ES-I3 (cell line): ENCODE results near the gene FYB1.

Experiments
- H3K36me3 ChIP-seq: 2 replicates; pipeline ENCODE4 v1.6.1; 2013; ENCODE audit warnings: mild to moderate bottlenecking, low read length, control low read depth, moderate library complexity; ENCODE audit not compliant: insufficient read depth
- H3K4me1 ChIP-seq: 2 replicates; pipeline ENCODE4 v1.6.1; 2013; ENCODE audit warnings: mild to moderate bottlenecking, control low read depth, low read length; ENCODE audit not compliant: insufficient read depth
- H3K9ac ChIP-seq: 2 replicates; pipeline ENCODE4 v1.6.1; 2013; ENCODE audit warnings: low read depth, mild to moderate bottlenecking, low read length, moderate library complexity
- H3K9me3 ChIP-seq: 2 replicates; pipeline ENCODE4 v1.6.1; 2013; ENCODE audit warnings: mild to moderate bottlenecking, low read length, moderate library complexity; ENCODE audit not compliant: control insufficient read depth, insufficient read depth

FYB1 gene

GRCh38 chr5:39106322-39106721 lies 113.0 kb downstream of the FYB1 start:
- no peaks in the 10 kb centered on the region for H3K9me3 ChIP-seq
- no peaks in the 10 kb centered on the region for H3K36me3 ChIP-seq
- no peak overlapping the region for H3K9ac ChIP-seq
- no peaks in the 10 kb centered on the region for H3K4me1 ChIP-seq

DNA sequence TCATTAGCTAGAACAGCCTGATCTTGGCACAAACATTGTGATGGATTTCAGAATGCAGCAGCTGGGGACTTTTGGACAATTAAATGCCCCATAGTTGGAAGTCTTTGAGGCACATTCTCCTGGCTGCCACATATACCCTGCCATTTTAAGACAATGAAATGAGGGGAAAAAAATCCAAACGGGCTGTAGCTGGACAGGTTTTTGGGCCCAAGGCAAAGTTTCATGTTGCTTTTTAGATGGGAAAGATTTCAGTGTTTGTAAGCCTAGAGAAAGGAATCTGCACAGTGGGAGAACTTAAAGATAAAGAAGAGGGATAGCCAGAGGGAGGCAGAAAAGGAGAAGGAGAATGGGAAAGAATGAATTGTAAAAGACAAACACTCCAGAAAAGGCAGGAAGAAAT lies 115.1 kb downstream of the FYB1 start:
- Histone ChIP-seq H3K36me3 (no peaks in the 10 kb centered on the region), H3K9me3 (no peaks in the 10 kb centered on the region), H3K4me1 (no peaks in the 10 kb centered on the region)

DNA sequence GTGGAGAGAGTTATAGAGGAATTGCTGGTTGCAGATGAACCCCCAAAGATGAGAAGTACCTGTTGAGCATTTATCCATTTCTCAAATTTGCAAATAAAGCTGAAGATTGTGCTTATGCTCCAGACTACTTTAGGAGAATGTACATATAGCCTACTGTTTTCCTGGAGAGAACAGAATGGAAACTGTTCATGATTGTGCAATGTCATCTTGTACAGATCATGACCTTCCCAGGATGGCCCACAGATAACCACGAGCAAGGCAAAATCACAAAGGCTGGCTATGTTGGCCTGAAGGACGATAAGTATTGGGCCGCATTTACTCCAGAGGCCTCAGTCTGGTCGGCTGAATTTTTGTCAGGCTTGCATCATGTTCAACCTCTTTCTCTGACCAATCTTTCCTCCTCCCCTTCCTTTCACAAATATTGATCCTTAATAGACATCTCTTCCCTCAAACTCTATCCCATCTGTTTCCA lies 116.6 kb downstream of the FYB1 start:
- Histone ChIP-seq H3K9ac (no peak overlapping the region), H3K36me3 (no peaks in the 10 kb centered on the region), H3K9me3 (no peaks in the 10 kb centered on the region), H3K4me1 (no peaks in the 10 kb centered on the region)

More for the DNA sequence above, 115.1 kb downstream of the FYB1 start:
- H3K9ac ChIP-seq, result no peak overlapping the region

DNA sequence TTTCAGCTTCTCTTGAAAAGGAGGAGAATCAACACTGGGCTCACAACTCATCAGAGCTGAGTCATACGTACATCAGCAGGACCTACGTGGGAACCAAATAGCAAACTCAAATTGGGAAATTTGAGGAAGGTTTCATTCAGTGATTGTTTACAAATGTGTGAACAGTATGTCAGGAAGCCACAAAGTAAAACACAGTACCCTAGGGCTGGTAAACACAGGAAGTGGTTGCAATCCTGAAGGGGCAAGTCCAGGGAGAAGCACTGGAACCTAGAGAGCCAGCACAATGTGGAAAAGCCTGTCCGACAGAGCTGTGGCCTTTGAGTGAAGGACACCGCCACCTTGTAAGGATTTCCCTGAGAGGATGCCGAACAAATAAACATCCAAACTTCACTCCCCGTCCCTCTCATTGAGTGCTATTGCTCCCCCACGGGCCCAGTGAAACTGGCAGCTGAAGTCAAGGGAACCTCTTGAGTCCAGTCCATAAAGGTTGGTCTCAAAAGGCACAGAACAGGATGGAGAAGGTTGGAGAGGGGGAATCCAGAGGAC lies 118.4 kb downstream of the FYB1 start:
- Histone ChIP-seq H3K36me3 (no peaks in the 10 kb centered on the region), H3K9ac (no peak overlapping the region), H3K9me3 (no peaks in the 10 kb centered on the region), H3K4me1 (no peaks in the 10 kb centered on the region)

DNA sequence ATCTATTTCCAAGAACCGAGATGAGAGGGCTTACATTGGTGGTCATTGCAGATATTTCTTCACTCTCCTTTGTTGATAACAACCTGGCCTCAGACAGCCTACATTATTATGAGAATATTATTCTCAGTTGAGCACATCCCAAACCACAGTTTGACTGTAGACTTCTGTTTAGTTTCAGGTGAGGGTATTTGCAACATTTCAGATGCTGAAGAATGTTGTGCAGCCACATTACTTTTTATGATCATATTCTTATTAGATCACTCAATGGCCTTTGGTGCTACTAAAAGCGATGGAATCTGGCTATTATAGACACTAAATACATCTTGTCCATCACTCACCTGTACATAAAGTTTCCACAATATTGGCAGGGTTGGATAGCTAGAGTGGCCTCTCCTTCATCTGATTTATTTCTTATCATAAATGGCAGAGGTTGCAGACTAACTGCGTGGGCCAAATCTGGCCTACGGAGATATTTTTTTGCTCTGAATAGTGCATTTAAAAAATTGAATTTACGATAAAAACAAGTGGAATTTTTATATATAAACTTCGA lies 119.0 kb downstream of the FYB1 start:
- Histone ChIP-seq H3K36me3 (no peaks in the 10 kb centered on the region), H3K9me3 (no peaks in the 10 kb centered on the region), H3K9ac (no peak overlapping the region), H3K4me1 (no peaks in the 10 kb centered on the region)

DNA sequence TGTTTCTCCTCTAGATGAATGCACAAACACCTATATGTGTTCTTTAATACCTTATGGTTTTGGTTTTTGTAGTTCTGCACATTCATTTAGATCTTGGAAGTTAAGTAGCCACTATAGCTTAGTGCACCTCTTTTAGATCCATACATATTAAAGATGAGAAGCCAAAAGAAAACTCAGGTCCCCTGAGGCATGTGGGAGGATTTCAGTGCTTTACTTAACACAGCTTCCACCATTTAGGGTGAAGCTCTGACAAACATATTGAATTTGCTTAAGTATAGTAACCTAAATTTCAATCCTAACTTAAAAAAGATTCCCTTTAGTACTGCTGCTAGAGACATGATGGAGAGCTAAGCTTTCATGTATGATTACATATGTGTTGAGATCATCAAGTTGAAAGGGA lies 119.5 kb downstream of the FYB1 start:
- no peaks in the 10 kb centered on the region for H3K4me1 ChIP-seq
- H3K9me3 ChIP-seq, result no peaks in the 10 kb centered on the region
- no peak overlapping the region for H3K9ac ChIP-seq
- H3K36me3 ChIP-seq, result no peaks in the 10 kb centered on the region

- no peaks in the 10 kb centered on the region for H3K36me3 ChIP-seq
- no peak overlapping the region for H3K9ac ChIP-seq
- no peaks in the 10 kb centered on the region for H3K4me1 ChIP-seq
- no peaks in the 10 kb centered on the region for H3K9me3 ChIP-seq
Measured at GRCh38 chr5:39093352-39093751, 126.0 kb downstream of the FYB1 start.

DNA sequence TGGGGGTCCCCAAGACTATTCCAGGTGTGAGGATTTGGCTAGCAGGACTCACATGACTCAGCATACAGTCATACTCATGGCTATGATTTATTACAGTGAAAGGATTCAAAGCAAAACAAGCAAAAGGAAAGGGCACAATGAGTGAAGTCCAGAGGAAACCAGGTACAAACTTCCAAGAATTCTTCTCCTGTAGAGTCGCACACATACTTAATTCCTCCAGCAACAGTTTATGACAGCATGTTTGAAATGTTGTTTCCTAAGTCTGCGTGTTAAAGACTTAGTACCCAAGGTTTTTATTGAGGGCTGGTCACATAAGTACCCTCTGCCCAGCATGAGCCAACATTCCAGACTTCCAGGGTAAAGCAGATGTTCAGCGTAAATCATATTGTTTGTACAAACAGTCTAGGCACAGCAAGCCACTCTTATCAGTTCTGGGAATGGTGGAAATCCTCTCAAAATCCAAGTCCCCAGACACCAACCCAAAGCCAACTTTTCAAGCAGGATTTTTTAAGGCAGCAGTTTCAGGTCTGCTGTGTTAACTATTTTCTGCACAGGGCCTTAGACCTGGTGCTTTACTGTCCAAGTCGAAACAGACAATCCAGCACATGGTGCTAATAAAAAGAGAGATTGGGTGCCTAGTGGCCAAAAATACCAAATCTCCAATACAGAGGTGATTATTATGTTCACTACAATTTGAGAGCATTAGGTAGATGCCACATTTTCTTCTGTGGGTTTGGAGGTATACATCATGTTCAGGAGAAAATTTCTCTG lies 126.6 kb downstream of the FYB1 start:
- Histone ChIP-seq H3K9ac (no peak overlapping the region), H3K36me3 (no peaks in the 10 kb centered on the region), H3K4me1 (no peaks in the 10 kb centered on the region), H3K9me3 (no peaks in the 10 kb centered on the region)

- H3K9me3 ChIP-seq, result no peaks in the 10 kb centered on the region
- no peaks in the 10 kb centered on the region for H3K36me3 ChIP-seq
Measured at GRCh38 chr5:39091940-39092580, 127.3 kb downstream of the FYB1 start.

GRCh38 chr5:39083968-39084367 lies 135.4 kb downstream of the FYB1 start:
- H3K4me1 ChIP-seq, result no peaks in the 10 kb centered on the region
- no peaks in the 10 kb centered on the region for H3K9me3 ChIP-seq
- no peak overlapping the region for H3K9ac ChIP-seq
- H3K36me3 ChIP-seq, result no peaks in the 10 kb centered on the region

More at GRCh38 chr5:39091940-39092580, 127.3 kb downstream of the FYB1 start:
- no peak overlapping the region for H3K9ac ChIP-seq
- H3K4me1 ChIP-seq, result no peaks in the 10 kb centered on the region

- no peaks in the 10 kb centered on the region for H3K9me3 ChIP-seq
- H3K36me3 ChIP-seq, result no peaks in the 10 kb centered on the region
- no peaks in the 10 kb centered on the region for H3K4me1 ChIP-seq
- H3K9ac ChIP-seq, result no peak overlapping the region
Measured at GRCh38 chr5:39082995-39083394, 136.4 kb downstream of the FYB1 start.

- Histone ChIP-seq H3K36me3 (no peaks in the 10 kb centered on the region), H3K9me3 (no peaks in the 10 kb centered on the region), H3K9ac (no peak overlapping the region), H3K4me1 (no peaks in the 10 kb centered on the region)
Measured at GRCh38 chr5:39080597-39081204, 138.7 kb downstream of the FYB1 start.

- Histone ChIP-seq H3K9me3 (no peaks in the 10 kb centered on the region), H3K4me1 (no peaks in the 10 kb centered on the region), H3K9ac (no peak overlapping the region), H3K36me3 (no peaks in the 10 kb centered on the region)
Measured at GRCh38 chr5:39080168-39080567, 139.2 kb downstream of the FYB1 start.

- Histone ChIP-seq H3K36me3 (no peaks in the 10 kb centered on the region), H3K4me1 (no peaks in the 10 kb centered on the region), H3K9ac (no peak overlapping the region), H3K9me3 (no peaks in the 10 kb centered on the region)
Measured at GRCh38 chr5:39079147-39079546, 140.2 kb downstream of the FYB1 start.
